Body of pancreas (tissue), 4 donors: Measurements from ENCODE around the gene ADM2.

Experiments
- POLR2A ChIP-seq, 3 donors: fragments of 450-650 bp; IDR thresholded peaks; one replicate each; pipeline ENCODE4 v1.6.1; 2016; ENCODE audit warnings: antibody characterized with exemption in 3 of 3, mild to moderate bottlenecking in 2 of 3
- TF ChIP-seq, protein P1 (sequence below), 7 experiments: fragments of 450-650 bp in 4 of 7; fragments of 200-600 bp in 3 of 7; sonication (generic) in 3 of 7; IDR thresholded peaks; one replicate each; pipeline ENCODE4 v1.5.1; 2016 to 2019; ENCODE audit warnings: antibody characterized with exemption in 7 of 7

DNA sequence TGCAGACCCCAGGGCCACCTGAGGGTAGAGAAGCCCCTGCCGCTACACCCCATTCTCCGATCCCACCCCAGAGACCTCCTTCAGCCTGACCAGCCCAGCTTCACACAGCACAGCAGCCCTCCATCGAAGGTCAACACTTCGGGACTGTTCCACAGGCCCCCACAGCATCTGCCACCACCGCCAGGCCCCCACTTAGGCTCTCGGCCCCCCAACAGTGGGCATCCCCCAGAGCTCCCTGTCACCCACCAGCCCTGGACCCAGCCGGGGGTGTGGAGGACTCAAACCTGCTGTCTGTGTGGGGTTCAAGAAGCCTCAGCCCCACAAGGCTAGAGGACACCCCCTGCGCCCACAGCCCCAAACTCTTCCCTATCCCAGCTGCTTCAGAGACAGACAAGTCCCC, 12.7 kb upstream of the ADM2 start:
- TF ChIP-seq POLR2A (IDR thresholded peaks at IDR 0.05) = no peak
- TF ChIP-seq, protein P1, sequence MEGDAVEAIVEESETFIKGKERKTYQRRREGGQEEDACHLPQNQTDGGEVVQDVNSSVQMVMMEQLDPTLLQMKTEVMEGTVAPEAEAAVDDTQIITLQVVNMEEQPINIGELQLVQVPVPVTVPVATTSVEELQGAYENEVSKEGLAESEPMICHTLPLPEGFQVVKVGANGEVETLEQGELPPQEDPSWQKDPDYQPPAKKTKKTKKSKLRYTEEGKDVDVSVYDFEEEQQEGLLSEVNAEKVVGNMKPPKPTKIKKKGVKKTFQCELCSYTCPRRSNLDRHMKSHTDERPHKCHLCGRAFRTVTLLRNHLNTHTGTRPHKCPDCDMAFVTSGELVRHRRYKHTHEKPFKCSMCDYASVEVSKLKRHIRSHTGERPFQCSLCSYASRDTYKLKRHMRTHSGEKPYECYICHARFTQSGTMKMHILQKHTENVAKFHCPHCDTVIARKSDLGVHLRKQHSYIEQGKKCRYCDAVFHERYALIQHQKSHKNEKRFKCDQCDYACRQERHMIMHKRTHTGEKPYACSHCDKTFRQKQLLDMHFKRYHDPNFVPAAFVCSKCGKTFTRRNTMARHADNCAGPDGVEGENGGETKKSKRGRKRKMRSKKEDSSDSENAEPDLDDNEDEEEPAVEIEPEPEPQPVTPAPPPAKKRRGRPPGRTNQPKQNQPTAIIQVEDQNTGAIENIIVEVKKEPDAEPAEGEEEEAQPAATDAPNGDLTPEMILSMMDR (IDR thresholded peaks at IDR 0.05) = no peak
